Measurements from ENCODE around the gene DNER.

DNER gene

DNA sequence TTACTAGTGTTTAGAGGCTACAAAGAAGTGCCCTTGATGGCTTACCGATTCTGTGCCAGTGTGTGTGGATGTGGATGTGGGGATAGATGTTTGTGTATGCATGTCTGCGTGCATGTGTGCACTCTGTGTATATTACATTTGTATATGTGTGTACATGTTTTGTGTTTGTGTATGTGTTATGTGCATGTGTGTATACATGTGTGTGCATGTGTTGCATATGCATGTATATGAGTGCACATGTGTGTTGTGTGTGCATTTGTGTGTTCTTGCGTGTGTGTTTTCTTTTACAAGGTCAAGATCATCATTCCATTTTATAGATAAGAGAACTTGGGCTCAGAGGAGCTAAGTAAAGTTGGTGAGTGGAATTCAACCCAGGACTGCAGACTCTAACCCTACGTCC is 226.1 kb downstream of the DNER start:
- Histone ChIP-seq H3K27ac (replicated peaks) (no peak overlapping the region), H3K4me3 (replicated peaks; ENCODE audit: insufficient read depth, low read length) (no peak overlapping the region), H3K27me3 (ENCODE audit: insufficient read depth, poor library complexity, severe bottlenecking) (no peaks in the 10 kb centered on the region)
- TF ChIP-seq SPI1 (IDR thresholded peaks at IDR 0.05; ENCODE audit: borderline replicate concordance, low read depth), result no peak
- TF ChIP-seq, protein P1, sequence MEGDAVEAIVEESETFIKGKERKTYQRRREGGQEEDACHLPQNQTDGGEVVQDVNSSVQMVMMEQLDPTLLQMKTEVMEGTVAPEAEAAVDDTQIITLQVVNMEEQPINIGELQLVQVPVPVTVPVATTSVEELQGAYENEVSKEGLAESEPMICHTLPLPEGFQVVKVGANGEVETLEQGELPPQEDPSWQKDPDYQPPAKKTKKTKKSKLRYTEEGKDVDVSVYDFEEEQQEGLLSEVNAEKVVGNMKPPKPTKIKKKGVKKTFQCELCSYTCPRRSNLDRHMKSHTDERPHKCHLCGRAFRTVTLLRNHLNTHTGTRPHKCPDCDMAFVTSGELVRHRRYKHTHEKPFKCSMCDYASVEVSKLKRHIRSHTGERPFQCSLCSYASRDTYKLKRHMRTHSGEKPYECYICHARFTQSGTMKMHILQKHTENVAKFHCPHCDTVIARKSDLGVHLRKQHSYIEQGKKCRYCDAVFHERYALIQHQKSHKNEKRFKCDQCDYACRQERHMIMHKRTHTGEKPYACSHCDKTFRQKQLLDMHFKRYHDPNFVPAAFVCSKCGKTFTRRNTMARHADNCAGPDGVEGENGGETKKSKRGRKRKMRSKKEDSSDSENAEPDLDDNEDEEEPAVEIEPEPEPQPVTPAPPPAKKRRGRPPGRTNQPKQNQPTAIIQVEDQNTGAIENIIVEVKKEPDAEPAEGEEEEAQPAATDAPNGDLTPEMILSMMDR (IDR thresholded peaks at IDR 0.05; ENCODE audit: insufficient read depth, low read length), result no peak
- no peak for DNase-seq (ENCODE audit: low read depth in 1 of 2, low spot score in 1 of 2)

DNA sequence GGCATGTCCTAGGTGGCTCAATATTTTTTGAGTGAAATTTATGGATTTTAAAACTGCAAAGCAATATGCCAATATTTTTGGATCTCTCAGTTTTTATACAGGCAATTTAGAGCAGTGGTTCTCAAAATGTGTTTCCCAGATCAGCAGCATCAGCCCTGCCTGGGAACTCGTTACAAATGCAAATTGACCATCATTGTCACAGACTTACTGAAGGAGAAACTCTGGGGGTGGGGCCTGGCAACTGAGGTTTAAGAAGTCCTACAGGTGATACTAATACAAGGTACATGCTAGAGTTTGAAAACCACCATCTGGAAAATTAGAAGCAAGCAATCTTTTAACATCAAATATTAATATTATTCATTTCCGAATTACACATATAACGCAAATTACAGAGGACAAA is 227.7 kb downstream of the DNER start:
- Histone ChIP-seq H3K4me3 (replicated peaks; ENCODE audit: insufficient read depth, low read length) (no peak overlapping the region), H3K27me3 (ENCODE audit: insufficient read depth, poor library complexity, severe bottlenecking) (no peaks in the 10 kb centered on the region), H3K27ac (replicated peaks) (no peak overlapping the region)
- no peak for TF ChIP-seq GABPA (IDR thresholded peaks at IDR 0.05; ENCODE audit: low read depth)
- no peak for TF ChIP-seq SPI1 (IDR thresholded peaks at IDR 0.05; ENCODE audit: borderline replicate concordance, low read depth)
- TF ChIP-seq, protein P2, sequence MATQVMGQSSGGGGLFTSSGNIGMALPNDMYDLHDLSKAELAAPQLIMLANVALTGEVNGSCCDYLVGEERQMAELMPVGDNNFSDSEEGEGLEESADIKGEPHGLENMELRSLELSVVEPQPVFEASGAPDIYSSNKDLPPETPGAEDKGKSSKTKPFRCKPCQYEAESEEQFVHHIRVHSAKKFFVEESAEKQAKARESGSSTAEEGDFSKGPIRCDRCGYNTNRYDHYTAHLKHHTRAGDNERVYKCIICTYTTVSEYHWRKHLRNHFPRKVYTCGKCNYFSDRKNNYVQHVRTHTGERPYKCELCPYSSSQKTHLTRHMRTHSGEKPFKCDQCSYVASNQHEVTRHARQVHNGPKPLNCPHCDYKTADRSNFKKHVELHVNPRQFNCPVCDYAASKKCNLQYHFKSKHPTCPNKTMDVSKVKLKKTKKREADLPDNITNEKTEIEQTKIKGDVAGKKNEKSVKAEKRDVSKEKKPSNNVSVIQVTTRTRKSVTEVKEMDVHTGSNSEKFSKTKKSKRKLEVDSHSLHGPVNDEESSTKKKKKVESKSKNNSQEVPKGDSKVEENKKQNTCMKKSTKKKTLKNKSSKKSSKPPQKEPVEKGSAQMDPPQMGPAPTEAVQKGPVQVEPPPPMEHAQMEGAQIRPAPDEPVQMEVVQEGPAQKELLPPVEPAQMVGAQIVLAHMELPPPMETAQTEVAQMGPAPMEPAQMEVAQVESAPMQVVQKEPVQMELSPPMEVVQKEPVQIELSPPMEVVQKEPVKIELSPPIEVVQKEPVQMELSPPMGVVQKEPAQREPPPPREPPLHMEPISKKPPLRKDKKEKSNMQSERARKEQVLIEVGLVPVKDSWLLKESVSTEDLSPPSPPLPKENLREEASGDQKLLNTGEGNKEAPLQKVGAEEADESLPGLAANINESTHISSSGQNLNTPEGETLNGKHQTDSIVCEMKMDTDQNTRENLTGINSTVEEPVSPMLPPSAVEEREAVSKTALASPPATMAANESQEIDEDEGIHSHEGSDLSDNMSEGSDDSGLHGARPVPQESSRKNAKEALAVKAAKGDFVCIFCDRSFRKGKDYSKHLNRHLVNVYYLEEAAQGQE (IDR thresholded peaks at IDR 0.05; ENCODE audit: insufficient replicate concordance, low read depth), result no peak
- no peak for TF ChIP-seq POLR2AphosphoS5 (IDR thresholded peaks at IDR 0.05; ENCODE audit: low read depth)
- TF ChIP-seq, protein P1 (IDR thresholded peaks at IDR 0.05; ENCODE audit: insufficient read depth, low read length), result no peak
- no peak for DNase-seq (ENCODE audit: low read depth in 1 of 2, low spot score in 1 of 2)

DNA sequence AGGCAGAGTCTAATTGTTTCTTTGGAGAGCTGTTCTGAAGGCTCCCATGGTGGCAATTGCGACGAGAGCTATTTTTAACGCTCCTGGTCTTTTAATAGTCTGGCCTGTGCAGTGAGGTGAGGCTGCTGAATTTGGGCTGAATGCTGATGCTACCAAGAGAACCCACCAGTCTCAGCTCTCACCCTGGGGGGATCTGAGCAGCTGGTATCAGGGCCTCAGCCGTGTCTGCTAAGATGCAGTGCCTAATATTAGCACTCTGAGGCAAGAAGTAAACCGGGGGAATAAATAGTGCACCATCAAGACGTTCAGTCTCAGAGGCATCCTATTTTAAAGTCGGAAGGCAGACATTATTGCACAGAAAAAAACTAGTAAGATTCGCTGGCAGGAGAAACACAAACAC is 228.5 kb downstream of the DNER start:
- Histone ChIP-seq H3K4me3 (replicated peaks; ENCODE audit: insufficient read depth, low read length) (no peak overlapping the region), H3K27me3 (ENCODE audit: insufficient read depth, poor library complexity, severe bottlenecking) (no peaks in the 10 kb centered on the region), H3K27ac (replicated peaks) (no peak overlapping the region)
- no peak for DNase-seq (ENCODE audit: low read depth in 1 of 2, low spot score in 1 of 2)
- TF ChIP-seq, protein P1 (IDR thresholded peaks at IDR 0.05; ENCODE audit: insufficient read depth, low read length), result no peak
- no peak for TF ChIP-seq SPI1 (IDR thresholded peaks at IDR 0.05; ENCODE audit: borderline replicate concordance, low read depth)
- no peak for TF ChIP-seq GABPA (IDR thresholded peaks at IDR 0.05; ENCODE audit: low read depth)
- TF ChIP-seq POLR2AphosphoS5 (IDR thresholded peaks at IDR 0.05; ENCODE audit: low read depth), result no peak
- TF ChIP-seq, protein P2 (IDR thresholded peaks at IDR 0.05; ENCODE audit: insufficient replicate concordance, low read depth), result no peak

DNA sequence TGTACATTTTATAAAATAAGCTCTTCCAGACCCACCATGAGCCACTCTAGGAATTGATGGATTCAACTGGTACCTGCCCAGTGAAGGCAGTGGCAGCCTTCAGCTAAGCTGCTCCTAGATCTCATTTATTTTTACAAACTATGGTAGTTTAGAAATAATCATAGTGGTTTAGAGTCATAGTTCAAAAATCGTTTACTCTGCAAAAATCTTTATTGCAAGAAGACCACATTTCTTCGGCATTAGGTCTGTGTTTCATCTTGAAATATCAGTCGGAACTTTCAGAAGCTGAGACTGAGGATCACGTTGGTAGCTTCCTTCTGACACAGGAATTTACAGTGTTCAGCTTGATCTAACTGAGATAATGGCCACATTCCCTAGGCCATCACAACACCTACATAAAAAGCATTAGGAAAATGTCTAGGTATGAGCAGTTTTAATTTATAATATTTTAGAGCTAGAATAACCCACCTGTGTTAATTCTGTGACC is 237.0 kb downstream of the DNER start:
- Histone ChIP-seq H3K4me3 (replicated peaks; ENCODE audit: insufficient read depth, low read length) (no peak overlapping the region), H3K27me3 (ENCODE audit: insufficient read depth, poor library complexity, severe bottlenecking) (no peaks in the 10 kb centered on the region), H3K27ac (replicated peaks) (no peak overlapping the region)
- no peak for DNase-seq (ENCODE audit: low read depth in 1 of 2, low spot score in 1 of 2)
- TF ChIP-seq, protein P1 (IDR thresholded peaks at IDR 0.05; ENCODE audit: insufficient read depth, low read length), result no peak
- TF ChIP-seq SPI1 (IDR thresholded peaks at IDR 0.05; ENCODE audit: borderline replicate concordance, low read depth) (no peak), POLR2AphosphoS5 (IDR thresholded peaks at IDR 0.05; ENCODE audit: low read depth) (no peak), GABPA (IDR thresholded peaks at IDR 0.05; ENCODE audit: low read depth) (no peak)
- TF ChIP-seq, protein P2 (IDR thresholded peaks at IDR 0.05; ENCODE audit: insufficient replicate concordance, low read depth), result no peak
